H1 (cell line): ENCODE data around the gene OR5K2. TPM values are rescaled to one million over a fixed set of nuclear protein-coding genes. Genes with fewer than 3 reads are reported as not detected.

ENCODE experiments used
- JUND ChIP-seq: IDR thresholded peaks from 2 replicates; pipeline ENCODE4 v1.6.1; 2011; ENCODE audit warnings: mild to moderate bottlenecking, improper control_type of control experiment, low read length
- SIX5 ChIP-seq: IDR thresholded peaks from 2 replicates; pipeline ENCODE4 v1.6.1; 2011; ENCODE audit warnings: mild to moderate bottlenecking, low read depth, low read length
- TEAD4 ChIP-seq: IDR thresholded peaks from 2 replicates; pipeline ENCODE4 v1.6.1; 2012; ENCODE audit warnings: low read depth, low read length, inconsistent platforms, mixed read lengths
- YY1 ChIP-seq: IDR thresholded peaks from 2 replicates; pipeline ENCODE4 v1.6.1; 2011; ENCODE audit warnings: low read depth, mild to moderate bottlenecking, low read length
- polyA plus RNA-seq, 7 experiments: library from polyadenylated mRNA; depleted of rRNA in 3 of 7; stranded (reverse) in 5 of 7; unstranded in 2 of 7; fragments of >200 nt in 5 of 7; fragments of 200-250 nt in 2 of 7; gene quantifications; 1 replicate in 5 of 7; 2 replicates in 1 of 7; 4 replicates in 1 of 7; pipeline versions ENCODE4 v1.2.1 to v1.2.3, GENCODE V29; 2011 to 2013; ENCODE audit warnings: missing spikeins in 2 of 7, mixed read lengths in 2 of 7
- total RNA-seq: library from RNA; stranded (reverse); fragmentation: NEBNext Ultra II Directional; extraction: Animal tissue kit (Norgen Biotek cat#: 25700); gene quantifications from 2 replicates; pipeline ENCODE4 v1.2.1, GENCODE V29; 2021

Gene OR5K2
- total and polyA plus RNA-seq, 2 of the 8 experiments (the other 6 are each of a cell fraction or from before 2014, with no cell fraction given): not detected

DNA sequence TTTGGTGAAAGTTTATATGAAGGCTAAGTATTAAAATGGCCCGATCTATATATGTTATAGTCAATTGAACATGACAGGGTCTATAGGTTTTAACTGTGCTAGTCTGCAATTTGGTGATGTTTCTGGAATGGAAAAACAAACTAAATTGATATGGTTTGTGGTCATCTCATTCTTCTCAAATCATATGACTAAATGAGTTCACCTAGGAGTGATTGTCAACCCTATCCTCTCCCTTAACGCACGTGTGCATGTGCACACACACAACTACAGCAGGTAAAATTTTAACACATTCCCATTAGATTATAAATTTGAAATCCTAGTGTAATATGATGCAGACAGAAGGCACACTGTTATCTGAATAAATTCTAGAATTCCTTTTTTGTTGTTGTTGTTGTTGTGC lies 16.3 kb downstream of the OR5K2 start (continued):
- TF ChIP-seq YY1: no peak
- TF ChIP-seq JUND: no peak
- TF ChIP-seq SIX5: no peak
- no peak for TF ChIP-seq TEAD4
